Fibroblast of the aortic adventitia (primary cell): ENCODE results near the gene CSGALNACT2. TPM values are rescaled to one million over a fixed set of nuclear protein-coding genes. Genes with fewer than 3 reads are reported as not detected.

ENCODE experiments used
- DNase-seq: peaks from one replicate; pipeline ENCODE4 v3.0.0-alpha.2; 2010; ENCODE audit warnings: low read depth
- H3K4me3 ChIP-seq: 2 replicates; pipeline ENCODE4 v1.5.1; 2011; ENCODE audit warnings: low read depth, mild to moderate bottlenecking, control low read depth, low read length, moderate library complexity
- total RNA-seq: library from RNA; depleted of rRNA; stranded (reverse); fragments of >200 nt; gene quantifications from 2 replicates; pipeline ENCODE4 v1.2.3, GENCODE V29; 2012; ENCODE audit warnings: low replicate concordance
- TF ChIP-seq, protein P1 (sequence below): IDR thresholded peaks from 2 replicates; pipeline ENCODE4 v1.5.1; 2011; ENCODE audit warnings: mild to moderate bottlenecking, low read length, control low read depth, inconsistent platforms; ENCODE audit not compliant: insufficient read depth

CSGALNACT2 gene
- total RNA-seq, 1 donor = 35.7 TPM

DNA sequence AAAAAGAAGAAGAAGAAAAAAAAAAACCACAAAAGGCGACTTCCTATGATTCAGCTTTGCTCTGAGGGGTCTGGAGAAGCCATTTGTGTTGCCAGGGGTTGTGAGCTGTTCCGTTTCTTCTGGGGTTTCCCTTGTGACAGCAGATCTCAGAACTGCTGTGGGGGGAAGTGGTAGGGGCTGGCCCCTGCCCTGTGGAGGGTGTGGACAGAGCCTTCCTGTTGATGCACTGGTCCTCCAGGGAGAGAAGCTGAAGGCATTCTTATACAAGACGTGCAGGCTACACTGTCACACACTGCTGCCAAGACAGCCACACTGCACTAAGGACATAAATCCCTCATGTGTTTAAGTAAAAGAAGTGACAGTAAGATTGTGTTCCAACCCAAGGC is 17.3 kb upstream of the CSGALNACT2 start:
- DNase-seq = no peak
- no peak overlapping the region for H3K4me3 ChIP-seq
- TF ChIP-seq, protein P1, sequence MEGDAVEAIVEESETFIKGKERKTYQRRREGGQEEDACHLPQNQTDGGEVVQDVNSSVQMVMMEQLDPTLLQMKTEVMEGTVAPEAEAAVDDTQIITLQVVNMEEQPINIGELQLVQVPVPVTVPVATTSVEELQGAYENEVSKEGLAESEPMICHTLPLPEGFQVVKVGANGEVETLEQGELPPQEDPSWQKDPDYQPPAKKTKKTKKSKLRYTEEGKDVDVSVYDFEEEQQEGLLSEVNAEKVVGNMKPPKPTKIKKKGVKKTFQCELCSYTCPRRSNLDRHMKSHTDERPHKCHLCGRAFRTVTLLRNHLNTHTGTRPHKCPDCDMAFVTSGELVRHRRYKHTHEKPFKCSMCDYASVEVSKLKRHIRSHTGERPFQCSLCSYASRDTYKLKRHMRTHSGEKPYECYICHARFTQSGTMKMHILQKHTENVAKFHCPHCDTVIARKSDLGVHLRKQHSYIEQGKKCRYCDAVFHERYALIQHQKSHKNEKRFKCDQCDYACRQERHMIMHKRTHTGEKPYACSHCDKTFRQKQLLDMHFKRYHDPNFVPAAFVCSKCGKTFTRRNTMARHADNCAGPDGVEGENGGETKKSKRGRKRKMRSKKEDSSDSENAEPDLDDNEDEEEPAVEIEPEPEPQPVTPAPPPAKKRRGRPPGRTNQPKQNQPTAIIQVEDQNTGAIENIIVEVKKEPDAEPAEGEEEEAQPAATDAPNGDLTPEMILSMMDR = no peak

DNA sequence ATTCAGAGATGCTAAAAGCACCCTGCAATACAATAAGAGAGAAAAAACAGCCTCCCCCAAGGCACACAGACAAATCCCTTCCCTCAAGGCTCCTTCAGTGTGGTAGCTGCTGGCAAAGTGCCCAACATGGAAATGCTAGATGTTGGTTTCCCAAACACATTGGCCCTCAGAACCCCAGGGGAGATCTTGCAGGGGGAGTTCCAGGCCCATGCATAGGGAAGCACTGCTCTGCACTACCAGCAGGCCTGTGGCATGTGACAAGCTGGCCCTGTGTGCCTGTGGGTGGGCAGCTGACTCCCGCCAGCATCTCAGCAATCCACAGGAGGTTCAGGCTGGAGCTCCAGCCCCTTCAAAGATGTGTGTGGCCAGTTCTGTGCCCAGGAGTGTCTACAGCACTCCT is 16.8 kb upstream of the CSGALNACT2 start:
- DNase-seq = no peak
- no peak overlapping the region for H3K4me3 ChIP-seq
- TF ChIP-seq, protein P1 = no peak

DNA sequence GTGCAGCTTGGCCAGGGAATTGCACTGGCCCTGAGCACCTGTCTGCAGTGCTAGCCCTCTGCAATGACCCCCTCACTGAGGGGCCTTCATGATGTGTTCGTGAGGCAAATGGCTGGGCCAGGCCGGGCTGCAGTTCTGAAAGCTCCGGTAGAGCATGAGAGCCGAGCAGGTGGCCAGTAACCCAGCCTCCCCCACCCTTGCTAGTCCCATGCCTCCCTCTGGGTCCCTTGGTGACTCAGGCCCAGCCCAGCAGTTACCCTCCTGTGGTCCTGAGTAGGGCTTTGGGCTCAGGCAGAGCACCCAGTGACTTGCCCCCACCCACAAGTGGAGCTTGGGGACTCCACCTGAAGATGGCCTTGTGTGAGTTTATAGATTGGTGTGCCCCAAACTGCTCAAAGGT is 16.1 kb upstream of the CSGALNACT2 start:
- no peak for DNase-seq
- H3K4me3 ChIP-seq = no peak overlapping the region
- TF ChIP-seq, protein P1 = no peak

DNA sequence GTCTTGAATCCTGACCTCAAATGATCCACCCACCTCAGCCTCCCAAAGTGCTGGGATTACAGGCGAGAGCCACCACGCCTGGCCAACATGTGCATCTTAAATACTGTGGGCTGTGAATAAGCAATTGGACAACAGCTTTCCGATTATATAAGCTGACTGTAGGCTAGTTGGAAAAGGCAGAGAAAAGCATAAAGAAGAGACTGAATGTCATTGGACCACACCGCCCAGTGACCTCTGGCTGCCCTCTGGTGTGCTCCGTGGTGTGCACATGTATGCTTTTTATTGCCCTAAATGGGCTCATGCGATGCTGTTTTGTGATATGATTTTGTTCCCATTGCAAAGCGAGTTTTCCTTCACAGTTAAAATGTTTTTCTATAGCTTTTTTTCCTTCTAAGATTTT is 15.4 kb upstream of the CSGALNACT2 start:
- TF ChIP-seq, protein P1 = no peak
- H3K4me3 ChIP-seq = no peak overlapping the region
- DNase-seq = no peak

DNA sequence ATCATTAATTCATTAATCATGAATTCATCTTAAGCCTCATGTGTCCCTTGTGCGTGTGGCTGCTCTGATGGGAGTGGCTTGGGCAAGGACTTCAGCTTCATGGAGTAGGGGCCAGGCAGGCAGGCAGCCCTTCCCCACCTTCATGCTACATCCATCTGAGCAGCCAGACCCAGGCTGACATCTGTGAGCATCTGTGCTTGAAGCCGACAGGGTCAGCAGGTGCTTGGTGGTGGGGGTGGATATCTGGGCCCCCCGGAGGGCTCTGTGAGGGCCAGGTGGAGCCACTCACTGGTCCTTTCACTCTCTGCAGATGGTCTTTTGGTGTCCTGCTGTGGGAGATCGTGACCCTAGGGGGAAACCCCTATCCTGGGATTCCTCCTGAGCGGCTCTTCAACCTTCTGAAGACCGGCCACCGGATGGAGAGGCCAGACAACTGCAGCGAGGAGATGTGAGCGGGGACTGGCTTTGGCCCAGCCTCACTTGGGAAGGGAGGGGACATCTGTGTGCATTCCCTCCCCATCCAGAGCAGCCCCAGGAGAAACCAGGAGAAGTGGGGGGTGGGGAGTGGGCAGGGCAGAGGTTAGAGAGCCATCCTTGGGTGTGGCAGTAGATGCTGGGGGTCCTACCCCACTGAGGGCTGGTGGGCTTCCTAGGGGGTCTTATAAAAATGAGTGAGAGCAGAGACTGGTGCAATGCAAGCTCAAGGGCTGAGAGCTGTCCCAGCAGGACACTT is 14.7 kb upstream of the CSGALNACT2 start:
- no peak for DNase-seq
- H3K4me3 ChIP-seq = no peak overlapping the region
- TF ChIP-seq, protein P1 = no peak

DNA sequence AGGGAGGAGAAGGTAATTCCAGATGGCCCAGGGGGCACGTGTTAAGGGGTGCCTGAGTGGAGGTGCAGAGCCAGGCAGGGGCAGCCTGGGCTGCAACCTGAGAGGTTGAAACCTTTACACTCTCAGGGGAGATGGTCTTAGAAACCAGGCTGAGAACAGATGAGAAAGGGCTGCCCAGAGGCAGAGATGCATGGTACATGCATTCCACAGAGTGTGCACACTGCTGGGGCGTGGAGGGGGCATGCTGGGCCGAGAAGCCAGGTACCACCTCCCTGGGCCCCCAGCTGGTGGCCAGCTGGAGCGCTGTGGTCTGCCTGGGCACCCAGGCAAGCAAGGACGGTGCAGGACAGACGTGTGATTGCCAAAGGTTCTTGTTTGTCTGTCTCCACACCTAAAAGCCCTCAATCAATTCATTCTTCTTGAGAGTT is 14.1 kb upstream of the CSGALNACT2 start:
- no peak overlapping the region for H3K4me3 ChIP-seq
- TF ChIP-seq, protein P1 = no peak
- DNase-seq = no peak
